GDM1 (cell line): Measurements from ENCODE around the gene C2orf92.

Experiments used
- DNase-seq: peaks from one replicate; lab custom pipeline; 2025; lab: John Stamatoyannopoulos, UW

The C2orf92 gene

DNA sequence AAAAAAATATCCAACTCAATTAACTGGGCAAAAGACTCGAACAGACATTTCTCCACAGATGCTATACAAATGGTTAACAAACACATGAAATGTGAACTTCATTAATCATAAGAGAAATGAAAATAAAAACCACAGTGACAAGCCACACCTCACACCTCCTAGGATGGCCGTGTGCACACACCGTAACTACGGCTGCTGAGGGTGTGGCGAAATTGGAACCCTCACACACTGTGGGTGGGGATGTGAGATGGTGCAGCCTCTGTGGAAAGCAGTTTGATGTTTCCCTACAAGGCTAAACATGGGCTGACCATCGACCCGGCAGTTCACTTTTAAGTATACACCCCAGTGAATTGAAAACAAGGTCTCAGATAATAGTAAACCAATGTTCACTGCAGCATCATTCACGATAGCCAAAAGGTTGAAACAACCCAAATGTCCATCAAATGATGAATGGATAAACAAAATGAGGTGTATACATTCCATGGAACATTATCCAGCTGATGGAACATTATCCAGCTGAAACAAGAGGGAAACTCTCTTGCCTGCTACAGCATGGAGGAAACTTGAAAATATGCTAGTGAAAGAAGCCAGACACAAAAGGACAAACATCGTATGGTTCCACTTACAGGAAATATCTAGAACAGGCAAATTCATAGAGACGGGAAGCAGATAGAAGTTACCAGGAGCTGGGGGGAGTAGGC is 76.1 kb downstream of the C2orf92 start:
- no peak for DNase-seq

DNA sequence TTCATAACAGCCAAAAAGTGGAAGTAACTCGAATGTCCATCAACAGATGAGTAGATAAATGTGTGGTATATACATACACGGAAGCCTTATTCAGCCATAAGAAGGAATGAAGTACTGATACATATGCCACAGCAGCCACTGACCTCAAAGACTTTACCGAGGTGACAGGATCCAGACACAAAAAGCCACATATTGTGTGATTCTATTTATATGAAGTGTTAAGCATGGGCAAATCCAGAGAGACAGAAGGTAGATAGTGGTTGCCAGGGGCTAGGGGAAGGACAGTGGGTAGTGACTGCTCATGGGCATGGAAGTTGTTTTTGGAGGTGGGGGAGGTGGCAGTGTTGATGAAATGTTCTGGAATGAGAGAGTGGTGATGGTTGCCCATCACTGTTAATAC is 77.8 kb downstream of the C2orf92 start:
- no peak for DNase-seq

GRCh38 chr2:97747716-97748115 is 78.2 kb downstream of the C2orf92 start:
- DNase-seq, result no peak

- DNase-seq, result no peak
These were observed 80.1 kb downstream of the C2orf92 start for GRCh38 chr2:97749581-97749980.

GRCh38 chr2:97750017-97750416 is 80.5 kb downstream of the C2orf92 start:
- no peak for DNase-seq

GRCh38 chr2:97751752-97752151 is 82.2 kb downstream of the C2orf92 start:
- no peak for DNase-seq
